ENCODE measurements around the gene CP.

The CP gene

GRCh38 chr3:149122721-149123578, 98.7 kb downstream of the CP start:
- no peak for DNase-seq (ENCODE audit: low read depth in 3 of 3)

All from stimulated activated CD4-positive, alpha-beta T cell treated with anti-CD3 and anti-CD28 coated beads, TNF-alpha, amount 100 ng/mL, for 24 hours (primary cell).